ENCODE data around the gene CFAP157. TPM values are rescaled to one million over a fixed set of nuclear protein-coding genes. Genes with fewer than 3 reads are reported as not detected.

CFAP157 gene
- total and polyA plus RNA-seq, 2 donors (not counting 3 experiments of a cell fraction or from before 2014, with no cell fraction given): 0.03 TPM; not detected in 1

GRCh38 chr9:127730262-127730661 is 23.5 kb downstream of the CFAP157 start:
- intact Hi-C loops (cut with micrococcal nuclease): no loop called here
- Histone ChIP-seq H3K4me1 (ENCODE audit: control insufficient read depth, extremely low read depth, insufficient read depth, low read length) (peaks cover 6% of the 10 kb centered on the region), H3K27ac (ENCODE audit: insufficient read depth, low read depth, low read length) (no peak overlapping the region), H3K4me3 (replicated peaks in 1 of 3; ENCODE audit: insufficient read depth in 1 of 3, low read depth in 1 of 3, low read length in 3 of 3) (no peak overlapping the region), H3K4me2 (ENCODE audit: insufficient read depth, low read length) (no peak overlapping the region), H3K9me3 (replicated peaks; ENCODE audit: control insufficient read depth, insufficient read depth, low read length) (no peaks in the 10 kb centered on the region), H3K27me3 (ENCODE audit: control insufficient read depth in 2 of 2, insufficient read depth in 2 of 2, low read length in 2 of 2) (no peaks in the 10 kb centered on the region), H3K79me2 (ENCODE audit: control insufficient read depth, insufficient read depth, low read length) (peaks cover 2% of the 10 kb centered on the region), H3K36me3 (ENCODE audit: control insufficient read depth in 2 of 2, extremely low read depth in 1 of 2, insufficient read depth in 2 of 2, low read length in 2 of 2) (peaks cover 0 to 12% of the 10 kb centered on the region in 2 experiments), H3K9ac (replicated peaks; ENCODE audit: extremely low read depth, insufficient read depth, low read length) (no peak overlapping the region), H4K20me1 (replicated peaks; ENCODE audit: control insufficient read depth, extremely low read depth, insufficient read depth, low read length) (no peaks in the 10 kb centered on the region), H2AFZ (ENCODE audit: low read depth, low read length) (no peak overlapping the region), H3K9me1 (replicated peaks; ENCODE audit: control insufficient read depth, extremely low read depth, insufficient read depth, low read length) (no peaks in the 10 kb centered on the region)
- dilution Hi-C loops (cut with MboI; ENCODE audit: extremely low pct_ligation_motif_present, low sequenced_read_pairs): no loop called here
- no peak for DNase-seq (ENCODE audit: low read depth, low spot score)
- ChIA-PET CTCF (interaction anchor here (1.4 to 1.9 kb wide), 2 partner anchors 15 to 140 kb away, joined by 3 to 6 read pairs; partner anchors contain the start of genes PTRH1 and TTC16), POLR2A (no interaction called here)
- no peak for FAIRE-seq
- TF ChIP-seq JUN (IDR thresholded peaks at IDR 0.05; ENCODE audit: borderline replicate concordance, insufficient read depth, insufficient read length, low read depth) (no peak), FOS (IDR thresholded peaks at IDR 0.05; ENCODE audit: borderline replicate concordance, insufficient read depth, low read length) (no peak), POLR2AphosphoS5 (IDR thresholded peaks at IDR 0.05; ENCODE audit: insufficient read depth, low read depth, low read length) (no peak), MYC (IDR thresholded peaks at IDR 0.05; ENCODE audit: low read depth, low read length) (no peak), POLR2A (IDR thresholded peaks at IDR 0.05; ENCODE audit: low read depth, low read length) (no peak)
- TF ChIP-seq, protein P1, sequence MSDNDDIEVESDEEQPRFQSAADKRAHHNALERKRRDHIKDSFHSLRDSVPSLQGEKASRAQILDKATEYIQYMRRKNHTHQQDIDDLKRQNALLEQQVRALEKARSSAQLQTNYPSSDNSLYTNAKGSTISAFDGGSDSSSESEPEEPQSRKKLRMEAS (IDR thresholded peaks at IDR 0.05; ENCODE audit: insufficient read depth, insufficient read length): no peak
- no TSS peak for BruUV-seq (replicated peaks)

GRCh38 chr9:127730799-127731410 is 24.1 kb downstream of the CFAP157 start:
- no TSS peak for BruUV-seq (replicated peaks)
- H3K27me3 ChIP-seq (ENCODE audit: control insufficient read depth in 2 of 2, insufficient read depth in 2 of 2, low read length in 2 of 2): no peaks in the 10 kb centered on the region
- no peak overlapping the region for H3K9ac ChIP-seq (replicated peaks; ENCODE audit: extremely low read depth, insufficient read depth, low read length)
- DNase-seq (ENCODE audit: low read depth, low spot score): no peak
- POLR2A ChIA-PET: no interaction called here
- H3K79me2 ChIP-seq (ENCODE audit: control insufficient read depth, insufficient read depth, low read length): peaks cover 2% of the 10 kb centered on the region
- H4K20me1 ChIP-seq (replicated peaks; ENCODE audit: control insufficient read depth, extremely low read depth, insufficient read depth, low read length): no peaks in the 10 kb centered on the region
- CTCF ChIA-PET: interaction anchor here (0.7 to 1.5 kb wide), 2 partner anchors 140 to 142 kb away, joined by 3 to 4 read pairs; no protein-coding TSS in a partner anchor
- H3K4me3 ChIP-seq (replicated peaks in 1 of 3; ENCODE audit: insufficient read depth in 1 of 3, low read depth in 1 of 3, low read length in 3 of 3): no peak overlapping the region
- H3K9me3 ChIP-seq (replicated peaks; ENCODE audit: control insufficient read depth, insufficient read depth, low read length): no peaks in the 10 kb centered on the region
- no peaks in the 10 kb centered on the region for H3K9me1 ChIP-seq (replicated peaks; ENCODE audit: control insufficient read depth, extremely low read depth, insufficient read depth, low read length)
- no peak overlapping the region for H3K4me2 ChIP-seq (ENCODE audit: insufficient read depth, low read length)
- dilution Hi-C loops (cut with MboI; ENCODE audit: extremely low pct_ligation_motif_present, low sequenced_read_pairs): no loop called here
- H3K36me3 ChIP-seq (ENCODE audit: control insufficient read depth in 2 of 2, extremely low read depth in 1 of 2, insufficient read depth in 2 of 2, low read length in 2 of 2): peaks cover 0 to 12% of the 10 kb centered on the region in 2 experiments
- intact Hi-C loops (cut with micrococcal nuclease): no loop called here
- H3K4me1 ChIP-seq (ENCODE audit: control insufficient read depth, extremely low read depth, insufficient read depth, low read length): peaks cover 12% of the 10 kb centered on the region
- no peak for FAIRE-seq
- no peak overlapping the region for H2AFZ ChIP-seq (ENCODE audit: low read depth, low read length)
- no peak overlapping the region for H3K27ac ChIP-seq (ENCODE audit: insufficient read depth, low read depth, low read length)
- TF ChIP-seq POLR2A (IDR thresholded peaks at IDR 0.05; ENCODE audit: low read depth, low read length): no peak
- no peak for TF ChIP-seq CTCF (IDR thresholded peaks at IDR 0.05; ENCODE audit: extremely low read depth in 1 of 2, insufficient read depth in 1 of 2, low read depth in 1 of 2, low read length in 2 of 2)
- no peak for TF ChIP-seq GATA2 (IDR thresholded peaks at IDR 0.05; ENCODE audit: insufficient read depth, insufficient read length, low read depth, low read length)
- no peak for TF ChIP-seq POLR2AphosphoS5 (IDR thresholded peaks at IDR 0.05; ENCODE audit: insufficient read depth, low read depth, low read length)
- no peak for TF ChIP-seq JUN (IDR thresholded peaks at IDR 0.05; ENCODE audit: borderline replicate concordance, insufficient read depth, insufficient read length, low read depth)
- TF ChIP-seq EZH2 (IDR thresholded peaks at IDR 0.05; ENCODE audit: borderline replicate concordance, low read depth, low read length, severe bottlenecking): no peak
- no peak for TF ChIP-seq MYC (IDR thresholded peaks at IDR 0.05; ENCODE audit: low read depth, low read length)

Data from endothelial cell of umbilical vein (primary cell).